Tibial nerve (tissue), 4 donors: Measurements from ENCODE around the gene MAP4.

Experiments
- EP300 ChIP-seq, 2 donors: sonication (generic); formaldehyde crosslinking; IDR thresholded peaks; one replicate each; pipeline ENCODE4 v1.6.1; 2017; ENCODE audit warnings: antibody characterized with exemption in 2 of 2, mild to moderate bottlenecking in 1 of 2
- POLR2A ChIP-seq, 2 donors: fragments of 450-650 bp; IDR thresholded peaks; one replicate each; pipeline ENCODE4 v1.6.1; 2017; ENCODE audit warnings: antibody characterized with exemption in 2 of 2, mild to moderate bottlenecking in 2 of 2, moderate library complexity in 2 of 2
- TF ChIP-seq, protein P1 (sequence below), 5 experiments: fragments of 200-600 bp in 3 of 5; fragments of 450-650 bp in 2 of 5; sonication (generic) in 3 of 5; IDR thresholded peaks; one replicate each; pipeline ENCODE4 v1.5.1; 2016 to 2019; ENCODE audit warnings: antibody characterized with exemption in 5 of 5, mild to moderate bottlenecking in 3 of 5, moderate library complexity in 2 of 5

DNA sequence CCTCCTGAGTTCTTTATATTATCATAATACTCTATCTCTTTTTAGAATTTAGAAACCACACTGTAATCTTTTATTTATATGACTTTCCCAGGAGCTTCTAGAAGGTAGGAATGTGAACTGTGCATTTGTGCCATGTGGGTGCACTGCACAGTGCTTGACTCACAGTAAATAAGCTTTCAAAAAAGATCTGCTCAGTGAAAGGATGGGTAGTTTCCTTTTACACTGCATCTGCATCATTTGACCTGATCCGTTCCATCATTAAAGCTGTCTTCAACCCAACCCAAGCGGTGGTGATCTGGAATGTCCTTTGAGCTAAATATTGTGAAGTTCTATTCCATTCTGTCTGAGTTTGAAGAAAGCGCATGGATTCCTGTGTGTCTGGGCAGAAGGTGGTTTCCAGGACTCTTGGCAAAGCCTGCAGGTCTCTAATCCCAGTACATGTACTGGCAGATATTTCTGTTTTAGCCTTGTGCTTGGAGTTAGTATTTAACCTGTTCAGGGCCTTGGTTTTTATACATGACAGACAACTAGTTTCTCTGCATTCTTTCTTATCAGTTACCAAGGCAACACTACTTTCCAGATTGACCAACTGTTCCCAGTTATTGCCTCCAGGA is 116.6 kb downstream of the MAP4 start:
- no peak for TF ChIP-seq EP300 (IDR thresholded peaks at IDR 0.05)
- TF ChIP-seq, protein P1, sequence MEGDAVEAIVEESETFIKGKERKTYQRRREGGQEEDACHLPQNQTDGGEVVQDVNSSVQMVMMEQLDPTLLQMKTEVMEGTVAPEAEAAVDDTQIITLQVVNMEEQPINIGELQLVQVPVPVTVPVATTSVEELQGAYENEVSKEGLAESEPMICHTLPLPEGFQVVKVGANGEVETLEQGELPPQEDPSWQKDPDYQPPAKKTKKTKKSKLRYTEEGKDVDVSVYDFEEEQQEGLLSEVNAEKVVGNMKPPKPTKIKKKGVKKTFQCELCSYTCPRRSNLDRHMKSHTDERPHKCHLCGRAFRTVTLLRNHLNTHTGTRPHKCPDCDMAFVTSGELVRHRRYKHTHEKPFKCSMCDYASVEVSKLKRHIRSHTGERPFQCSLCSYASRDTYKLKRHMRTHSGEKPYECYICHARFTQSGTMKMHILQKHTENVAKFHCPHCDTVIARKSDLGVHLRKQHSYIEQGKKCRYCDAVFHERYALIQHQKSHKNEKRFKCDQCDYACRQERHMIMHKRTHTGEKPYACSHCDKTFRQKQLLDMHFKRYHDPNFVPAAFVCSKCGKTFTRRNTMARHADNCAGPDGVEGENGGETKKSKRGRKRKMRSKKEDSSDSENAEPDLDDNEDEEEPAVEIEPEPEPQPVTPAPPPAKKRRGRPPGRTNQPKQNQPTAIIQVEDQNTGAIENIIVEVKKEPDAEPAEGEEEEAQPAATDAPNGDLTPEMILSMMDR (IDR thresholded peaks at IDR 0.05), result no peak
- TF ChIP-seq POLR2A (IDR thresholded peaks at IDR 0.05), result no peak
